HG02678 (cell line): ENCODE measurements around the gene SH3BP1.

Experiments
- ATAC-seq: cut with Tn5 transposase; IDR thresholded peaks from one replicate; pipeline ENCODE4 v1.9.1; 2021; ENCODE audit warnings: mild to moderate bottlenecking, moderate library complexity; ENCODE audit not compliant: unreplicated experiment

SH3BP1 gene

GRCh38 chr22:37701141-37701786 lies 61.8 kb downstream of the SH3BP1 start:
- ATAC-seq = no peak

- no peak for ATAC-seq
Measured at GRCh38 chr22:37703906-37704305, 64.4 kb downstream of the SH3BP1 start.

DNA sequence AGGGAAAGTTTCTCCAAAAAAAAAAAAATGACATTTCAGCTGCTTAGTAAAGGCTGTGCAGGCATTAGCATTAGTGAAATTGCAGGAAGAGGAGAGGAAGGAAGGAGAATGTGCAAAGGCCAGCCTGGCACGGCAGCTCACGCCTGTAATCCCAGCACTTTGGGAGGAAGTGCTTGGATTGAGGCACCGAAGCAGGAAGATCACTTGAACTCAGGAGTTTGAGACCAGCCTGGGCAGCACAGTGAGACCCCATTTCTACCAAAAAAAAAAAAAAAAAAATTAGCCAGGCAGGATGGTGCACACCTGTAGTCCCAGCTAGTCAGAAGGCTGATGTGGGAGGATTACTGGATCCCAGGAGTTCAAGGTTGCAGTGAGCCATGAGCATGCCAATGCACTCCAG lies 65.2 kb downstream of the SH3BP1 start:
- no peak for ATAC-seq

GRCh38 chr22:37705205-37705604 lies 65.7 kb downstream of the SH3BP1 start:
- ATAC-seq = no peak
